Ecto neural progenitor cell (in vitro differentiated cells): ENCODE results near the gene CNTNAP2.

Source experiments
- DNase-seq: peaks from one replicate; pipeline ENCODE4 v3.0.0-alpha.2; 2018; ENCODE audit warnings: low spot score

The CNTNAP2 gene

GRCh38 chr7:147941381-147941780 is 1824.8 kb downstream of the CNTNAP2 start:
- no peak for DNase-seq

DNA sequence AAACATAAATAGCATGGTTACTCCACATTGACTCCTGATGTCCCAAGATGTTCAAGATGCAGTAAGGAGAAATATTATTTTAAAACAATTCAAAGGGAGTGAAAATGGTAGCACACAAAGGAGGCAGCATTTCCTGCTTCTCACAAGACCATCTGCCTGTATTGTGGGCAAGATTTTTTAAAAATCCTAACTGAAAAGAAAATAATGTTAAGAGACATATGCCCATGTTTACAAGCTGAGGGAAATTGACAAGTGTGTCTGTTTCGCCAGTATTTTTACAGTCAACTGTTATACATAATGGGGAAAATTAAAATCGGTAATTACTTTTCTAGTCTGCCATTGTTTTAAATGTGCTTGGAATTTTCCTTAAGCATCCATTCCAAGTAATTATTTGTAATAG is 1827.7 kb downstream of the CNTNAP2 start:
- DNase-seq: no peak

GRCh38 chr7:147952918-147953317 is 1836.3 kb downstream of the CNTNAP2 start:
- no peak for DNase-seq

DNA sequence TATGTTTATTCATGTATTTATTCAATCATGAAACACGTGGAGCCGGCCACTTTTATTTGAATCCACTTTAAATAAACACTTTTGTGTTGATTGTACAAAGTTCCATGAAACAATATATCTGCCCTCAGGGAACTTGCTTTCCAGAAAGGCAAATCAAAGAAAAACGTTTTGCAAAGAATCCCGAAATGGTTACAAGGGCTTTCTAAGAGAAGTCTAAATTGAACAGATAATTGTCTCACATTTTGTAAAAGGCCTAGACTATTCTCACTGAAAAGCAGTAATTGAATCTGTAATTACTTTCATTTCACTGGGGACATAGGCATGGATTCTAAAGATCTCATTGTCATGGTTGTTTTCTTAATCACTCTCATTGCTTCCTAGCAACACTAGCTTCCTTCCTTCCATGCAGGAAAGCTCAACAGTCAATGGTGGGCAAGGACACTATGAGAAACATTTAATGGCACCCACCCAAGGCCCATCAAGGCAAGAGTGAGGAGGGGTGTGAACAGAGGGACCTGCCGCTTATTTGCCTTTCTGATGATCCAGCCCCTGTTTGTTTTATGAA is 1851.5 kb downstream of the CNTNAP2 start:
- DNase-seq: no peak

- no peak for DNase-seq
These were observed 1855.1 kb downstream of the CNTNAP2 start for GRCh38 chr7:147971606-147972110.

DNA sequence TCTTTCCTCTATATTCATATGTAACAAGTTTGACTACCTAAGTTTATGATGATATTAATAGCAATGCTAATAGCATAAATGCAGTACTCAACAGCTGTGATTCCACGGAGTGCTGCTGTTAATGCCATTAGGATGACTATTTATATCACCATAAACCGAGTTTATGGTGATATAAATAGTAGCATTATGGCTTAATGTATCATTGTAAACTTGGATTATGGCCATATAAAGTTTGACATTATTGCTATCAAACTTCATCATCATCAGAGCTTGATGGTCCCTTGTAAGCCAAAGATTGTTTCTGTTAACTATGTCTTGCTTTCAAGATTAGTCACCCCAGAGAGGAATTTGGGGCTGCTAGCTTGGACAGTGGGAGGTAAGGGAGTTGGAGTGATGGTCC is 1861.6 kb downstream of the CNTNAP2 start:
- no peak for DNase-seq

DNA sequence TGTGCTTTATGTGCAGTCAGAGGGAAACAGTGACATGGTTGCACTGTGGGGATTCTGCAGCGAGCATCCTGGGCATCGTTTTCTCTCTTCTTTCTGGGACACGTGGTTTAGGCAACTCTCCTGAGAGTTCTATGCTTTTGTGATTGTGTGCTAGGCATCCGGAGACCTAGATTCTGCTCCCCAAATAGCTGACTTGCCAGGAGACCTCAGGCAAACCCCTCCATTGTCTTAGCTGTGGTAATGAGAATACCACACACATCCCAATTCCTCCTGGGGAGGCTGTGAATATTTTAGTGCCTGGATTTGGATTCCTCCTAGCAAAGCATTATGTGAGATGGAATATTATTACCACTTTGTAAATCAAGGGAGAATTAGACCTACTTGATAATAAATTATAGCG is 1862.0 kb downstream of the CNTNAP2 start:
- no peak for DNase-seq

- no peak for DNase-seq
These were observed 1864.5 kb downstream of the CNTNAP2 start for GRCh38 chr7:147980826-147981813.

- DNase-seq: no peak
These were observed 1865.7 kb downstream of the CNTNAP2 start for GRCh38 chr7:147982307-147982706.

DNA sequence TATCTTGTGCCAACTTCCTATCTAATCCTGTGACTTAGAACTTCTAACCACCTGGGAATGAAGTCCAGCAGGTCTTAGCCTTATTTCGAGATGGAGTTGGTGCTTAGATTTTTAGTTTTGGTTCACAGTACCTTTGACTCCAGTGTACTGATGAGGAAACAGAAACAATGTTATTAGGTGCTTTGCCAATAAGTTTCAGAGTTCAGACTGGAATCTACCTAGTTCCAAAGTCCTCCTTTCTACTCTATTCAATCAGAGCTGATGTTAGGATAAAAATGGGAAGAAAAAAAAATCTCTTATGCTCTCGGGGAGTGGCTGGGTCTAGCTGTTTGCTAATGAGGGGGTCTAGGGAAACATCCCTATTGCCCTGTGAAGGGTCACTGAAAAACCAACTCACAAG is 1867.7 kb downstream of the CNTNAP2 start:
- DNase-seq: no peak

- no peak for DNase-seq
These were observed 1873.5 kb downstream of the CNTNAP2 start for GRCh38 chr7:147990079-147990478.

GRCh38 chr7:147990942-147991341 is 1874.3 kb downstream of the CNTNAP2 start:
- no peak for DNase-seq

GRCh38 chr7:147992698-147993097 is 1876.1 kb downstream of the CNTNAP2 start:
- DNase-seq: no peak

DNA sequence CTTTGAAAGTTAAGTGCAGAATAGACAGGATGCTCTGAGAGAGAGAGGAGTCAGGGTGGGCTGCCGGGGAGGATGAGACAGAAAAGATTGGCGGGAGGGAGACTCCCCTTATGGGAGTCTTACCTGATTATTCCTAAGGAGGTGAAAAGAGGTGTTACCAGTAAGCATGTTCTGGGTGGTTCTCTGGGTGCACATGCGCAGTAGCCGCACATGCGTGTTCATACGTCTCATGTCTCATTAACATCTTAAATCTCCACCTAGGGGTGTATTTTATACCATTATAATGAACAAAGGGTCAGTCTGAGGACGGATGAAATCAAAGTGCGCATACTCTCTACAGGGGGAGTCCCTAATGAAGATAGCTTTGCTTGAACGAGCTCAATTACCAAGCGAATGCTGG is 1881.0 kb downstream of the CNTNAP2 start:
- no peak for DNase-seq

GRCh38 chr7:147999962-148000361 is 1883.4 kb downstream of the CNTNAP2 start:
- no peak for DNase-seq

DNA sequence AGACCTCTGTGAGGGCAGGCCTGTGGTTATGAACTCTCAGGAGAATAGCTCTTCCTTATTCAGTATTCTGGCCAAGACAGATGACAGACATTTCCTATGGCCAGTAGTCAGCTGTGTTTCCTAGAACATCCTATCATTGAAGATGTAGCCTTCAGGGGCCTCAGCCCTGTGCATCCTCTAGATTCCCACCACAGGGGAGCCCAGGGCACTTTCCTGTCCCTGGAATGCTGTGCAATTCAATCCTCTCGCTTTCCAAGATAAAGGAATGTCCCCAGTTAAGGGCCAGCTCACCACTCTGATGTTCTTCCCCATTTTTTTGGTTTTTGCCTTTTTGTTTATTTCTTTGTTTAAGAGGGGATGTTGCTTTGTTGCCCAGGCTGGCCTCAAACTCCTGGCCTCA is 1895.2 kb downstream of the CNTNAP2 start:
- no peak for DNase-seq

DNA sequence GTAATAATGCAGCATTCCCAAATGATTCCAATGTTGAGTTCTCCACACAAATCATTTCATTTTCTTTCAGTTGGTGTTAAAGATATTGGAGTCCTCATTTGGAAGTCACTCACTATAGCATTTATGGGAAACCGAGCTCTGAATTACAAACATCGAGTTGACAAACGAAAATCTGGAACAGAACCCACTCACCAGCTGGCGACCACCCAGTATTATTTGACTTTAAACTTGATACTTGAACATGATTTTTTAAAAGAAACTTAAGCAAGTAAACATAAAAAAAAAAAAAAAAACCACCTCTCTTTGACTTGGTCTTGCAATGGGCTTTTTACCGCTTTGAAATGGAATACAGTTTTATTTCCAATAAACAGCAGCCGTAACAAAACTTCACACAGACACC is 1897.4 kb downstream of the CNTNAP2 start:
- no peak for DNase-seq

GRCh38 chr7:148014541-148014940 is 1897.9 kb downstream of the CNTNAP2 start:
- no peak for DNase-seq

DNA sequence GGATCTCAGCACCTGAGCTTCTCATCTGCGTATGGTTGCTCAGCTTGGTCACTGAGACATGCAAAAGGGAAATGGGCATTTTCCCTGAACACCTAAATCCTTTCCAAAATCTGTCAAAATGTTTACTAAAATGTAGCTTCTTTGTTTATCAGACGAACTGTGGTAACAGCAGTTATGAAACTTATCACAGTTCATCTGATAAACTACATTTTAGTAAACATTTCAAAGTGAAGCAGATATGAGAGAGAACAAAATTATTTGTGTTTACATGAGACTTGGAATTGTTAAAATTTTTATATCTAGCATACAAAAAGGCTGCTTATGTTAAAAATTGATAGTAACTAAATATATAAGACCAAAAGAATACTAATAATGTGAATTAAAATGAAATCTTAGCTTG is 1900.5 kb downstream of the CNTNAP2 start:
- no peak for DNase-seq

- DNase-seq: no peak
These were observed 1904.1 kb downstream of the CNTNAP2 start for GRCh38 chr7:148020679-148021078.

DNA sequence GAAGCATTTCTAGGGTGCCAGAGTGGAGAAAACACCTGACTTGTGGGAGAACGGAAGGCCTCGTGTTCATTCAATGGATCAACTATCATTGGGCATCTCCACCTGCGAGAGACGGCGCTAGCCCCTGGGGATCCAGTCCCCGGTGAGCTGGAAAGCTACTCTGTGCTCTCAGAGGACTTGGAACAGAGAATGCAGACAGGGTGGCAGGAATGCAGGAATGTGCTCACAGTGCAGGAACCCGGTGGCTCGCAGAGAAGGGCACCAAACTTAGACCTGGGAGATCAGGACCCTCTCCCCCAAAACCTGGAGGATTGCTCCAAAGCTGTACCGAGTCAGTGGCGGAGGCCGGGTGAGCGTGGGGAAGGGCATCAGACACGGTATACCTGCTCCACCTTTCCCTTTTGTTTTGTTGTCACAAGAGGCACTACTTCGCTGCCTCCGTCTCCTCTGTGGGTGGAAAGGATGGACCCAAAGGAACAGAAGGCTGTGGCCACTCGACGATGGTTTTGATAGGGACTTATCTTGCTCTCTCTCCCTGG is 1905.0 kb downstream of the CNTNAP2 start:
- DNase-seq: no peak

GRCh38 chr7:148022832-148023231 is 1906.2 kb downstream of the CNTNAP2 start:
- no peak for DNase-seq

DNA sequence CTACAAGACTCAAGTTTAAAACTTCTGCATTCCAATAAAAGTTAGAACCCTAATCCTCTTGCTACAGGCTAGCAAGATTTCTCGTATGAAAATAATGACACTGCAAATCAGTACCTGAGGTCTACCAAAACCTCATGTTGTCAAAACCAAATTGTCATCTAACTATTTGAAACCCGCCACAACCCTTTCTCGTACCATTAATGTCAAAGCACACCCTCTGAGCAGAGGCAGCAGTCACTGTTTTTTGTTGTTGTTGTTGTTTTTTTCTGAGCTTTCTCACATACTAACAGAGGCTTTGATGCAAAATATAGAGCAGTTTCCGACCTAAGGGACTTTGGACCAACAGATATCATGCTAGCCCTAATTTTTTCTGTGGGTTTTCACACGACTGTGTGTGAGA is 1910.1 kb downstream of the CNTNAP2 start:
- no peak for DNase-seq
